ENCODE results near the gene KCNMB2. TPM values are rescaled to one million over a fixed set of nuclear protein-coding genes. Genes with fewer than 3 reads are reported as not detected.
A peak's percentile ranks its signal among the peaks of the same experiment; 100 is the strongest.

KCNMB2 gene
- polyA plus RNA-seq, 3 donors: not detected

GRCh38 chr3:178802259-178802658 lies 266.0 kb downstream of the KCNMB2 start:
- no peaks in the 10 kb centered on the region for H3K9me3 ChIP-seq (replicated peaks in 1 of 2; ENCODE audit: control insufficient read depth in 1 of 2, insufficient read depth in 1 of 2, low read length in 2 of 2)
- Mint-ChIP-seq H3K36me3 (no peaks in the 10 kb centered on the region), H3K4me3 (no peak overlapping the region), H3K27me3 (ENCODE audit: low read depth in 3 of 3) (peaks cover 0 to 1% (median 0%) of the 10 kb centered on the region in 3 donors), H3K4me1 (no peaks in the 10 kb centered on the region), H3K9me3 (peaks cover 0 to 7% (median 2%) of the 10 kb centered on the region in 7 donors), H3K27ac (no peak overlapping the region)
- no peaks in the 10 kb centered on the region for H4K20me1 ChIP-seq (ENCODE audit: insufficient read depth, low read length)
- no peaks in the 10 kb centered on the region for H3K79me2 ChIP-seq (ENCODE audit: insufficient read depth, low read length)
- no peaks in the 10 kb centered on the region for H3K36me3 ChIP-seq (replicated peaks in 1 of 2; ENCODE audit: control insufficient read depth in 1 of 2, insufficient read depth in 2 of 2, low read length in 2 of 2)
- TF ChIP-seq, protein P1, sequence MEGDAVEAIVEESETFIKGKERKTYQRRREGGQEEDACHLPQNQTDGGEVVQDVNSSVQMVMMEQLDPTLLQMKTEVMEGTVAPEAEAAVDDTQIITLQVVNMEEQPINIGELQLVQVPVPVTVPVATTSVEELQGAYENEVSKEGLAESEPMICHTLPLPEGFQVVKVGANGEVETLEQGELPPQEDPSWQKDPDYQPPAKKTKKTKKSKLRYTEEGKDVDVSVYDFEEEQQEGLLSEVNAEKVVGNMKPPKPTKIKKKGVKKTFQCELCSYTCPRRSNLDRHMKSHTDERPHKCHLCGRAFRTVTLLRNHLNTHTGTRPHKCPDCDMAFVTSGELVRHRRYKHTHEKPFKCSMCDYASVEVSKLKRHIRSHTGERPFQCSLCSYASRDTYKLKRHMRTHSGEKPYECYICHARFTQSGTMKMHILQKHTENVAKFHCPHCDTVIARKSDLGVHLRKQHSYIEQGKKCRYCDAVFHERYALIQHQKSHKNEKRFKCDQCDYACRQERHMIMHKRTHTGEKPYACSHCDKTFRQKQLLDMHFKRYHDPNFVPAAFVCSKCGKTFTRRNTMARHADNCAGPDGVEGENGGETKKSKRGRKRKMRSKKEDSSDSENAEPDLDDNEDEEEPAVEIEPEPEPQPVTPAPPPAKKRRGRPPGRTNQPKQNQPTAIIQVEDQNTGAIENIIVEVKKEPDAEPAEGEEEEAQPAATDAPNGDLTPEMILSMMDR (IDR thresholded peaks at IDR 0.05): no peak
- DNase-seq: no peak
- no peak overlapping the region for H3K9ac ChIP-seq (ENCODE audit: insufficient read depth, low read length, poor library complexity, severe bottlenecking)
- no peak overlapping the region for H3K27ac ChIP-seq (ENCODE audit: low read depth in 1 of 2, low read length in 2 of 2)
- no peak overlapping the region for H3K4me3 ChIP-seq (replicated peaks in 1 of 3; ENCODE audit: low read depth in 2 of 3, low read length in 3 of 3)
- no peak overlapping the region for H2AFZ ChIP-seq (ENCODE audit: insufficient read depth, low read depth, low read length, poor library complexity, severe bottlenecking)
- WGBS (ENCODE audit: insufficient coverage): 75% methylated on average over 2 of the region's 3 CpGs
- intact Hi-C loops (cut with micrococcal nuclease): no loop called here
- no peaks in the 10 kb centered on the region for H3K4me1 ChIP-seq (ENCODE audit: control insufficient read depth in 1 of 2, insufficient read depth in 2 of 2, low read length in 2 of 2)
- no peaks in the 10 kb centered on the region for H3K27me3 ChIP-seq (ENCODE audit: control insufficient read depth in 2 of 2, insufficient read depth in 2 of 2, low read length in 2 of 2)
- H3K4me2 ChIP-seq (replicated peaks; ENCODE audit: extremely low read depth, low read length, poor library complexity, severe bottlenecking): no peak overlapping the region

GRCh38 chr3:178802993-178803693 lies 266.9 kb downstream of the KCNMB2 start:
- peak overlapping the region in 1 of 7 donors; percentile 8 for H3K27ac Mint-ChIP-seq
- H3K36me3 Mint-ChIP-seq: no peaks in the 10 kb centered on the region
- H3K4me2 ChIP-seq (replicated peaks; ENCODE audit: extremely low read depth, low read length, poor library complexity, severe bottlenecking): no peak overlapping the region
- H3K4me1 Mint-ChIP-seq: no peaks in the 10 kb centered on the region
- no peaks in the 10 kb centered on the region for H4K20me1 ChIP-seq (ENCODE audit: insufficient read depth, low read length)
- H3K27me3 Mint-ChIP-seq (ENCODE audit: low read depth in 3 of 3): peaks cover 0 to 1% (median 0%) of the 10 kb centered on the region in 3 donors
- no peaks in the 10 kb centered on the region for H3K27me3 ChIP-seq (ENCODE audit: control insufficient read depth in 2 of 2, insufficient read depth in 2 of 2, low read length in 2 of 2)
- intact Hi-C loops (cut with micrococcal nuclease): no loop called here
- no peaks in the 10 kb centered on the region for H3K79me2 ChIP-seq (ENCODE audit: insufficient read depth, low read length)
- TF ChIP-seq, protein P1 (IDR thresholded peaks at IDR 0.05): no peak
- no peak overlapping the region for H2AFZ ChIP-seq (ENCODE audit: insufficient read depth, low read depth, low read length, poor library complexity, severe bottlenecking)
- H3K9me3 ChIP-seq (replicated peaks in 1 of 2; ENCODE audit: control insufficient read depth in 1 of 2, insufficient read depth in 1 of 2, low read length in 2 of 2): no peaks in the 10 kb centered on the region
- H3K27ac ChIP-seq (ENCODE audit: low read depth in 1 of 2, low read length in 2 of 2): no peak overlapping the region
- H3K4me3 Mint-ChIP-seq: no peak overlapping the region
- peaks cover 0 to 7% (median 0%) of the 10 kb centered on the region in 7 donors for H3K9me3 Mint-ChIP-seq
- no peaks in the 10 kb centered on the region for H3K36me3 ChIP-seq (replicated peaks in 1 of 2; ENCODE audit: control insufficient read depth in 1 of 2, insufficient read depth in 2 of 2, low read length in 2 of 2)
- WGBS (ENCODE audit: insufficient coverage): 86% methylated on average over 2 of the region's 3 CpGs
- no peak for DNase-seq
- no peak overlapping the region for H3K9ac ChIP-seq (ENCODE audit: insufficient read depth, low read length, poor library complexity, severe bottlenecking)
- H3K4me3 ChIP-seq (replicated peaks in 1 of 3; ENCODE audit: low read depth in 2 of 3, low read length in 3 of 3): no peak overlapping the region
- no peaks in the 10 kb centered on the region for H3K4me1 ChIP-seq (ENCODE audit: control insufficient read depth in 1 of 2, insufficient read depth in 2 of 2, low read length in 2 of 2)
